T47D (cell line): Measurements from ENCODE around the gene IPO13.
A peak's percentile ranks its signal among the peaks of the same experiment; 100 is the strongest.

Experiments
- DNase-seq, 2 experiments: peaks; one replicate each; pipeline versions ENCODE4 v3.0.0 to v3.0.0-alpha.2; 2011 to 2012; ENCODE audit warnings: low read depth in 1 of 2, low spot score in 1 of 2
- JUND ChIP-seq: IDR thresholded peaks from 2 replicates; pipeline ENCODE4 v1.6.1; 2012; ENCODE audit warnings: low read depth
- in situ Hi-C: cut with HindIII; loops from 2 replicates; pipeline ENCODE4 v1.10.0; 2016; ENCODE audit warnings: low sequenced_read_pairs, low pct_unique_long_range_greater_than_20kb

IPO13 gene

GRCh38 chr1:43981636-43982035 lies 34.9 kb downstream of the IPO13 start:
- DNase-seq = no peak
- TF ChIP-seq JUND = no peak
- in situ Hi-C loops = no loop called here

DNA sequence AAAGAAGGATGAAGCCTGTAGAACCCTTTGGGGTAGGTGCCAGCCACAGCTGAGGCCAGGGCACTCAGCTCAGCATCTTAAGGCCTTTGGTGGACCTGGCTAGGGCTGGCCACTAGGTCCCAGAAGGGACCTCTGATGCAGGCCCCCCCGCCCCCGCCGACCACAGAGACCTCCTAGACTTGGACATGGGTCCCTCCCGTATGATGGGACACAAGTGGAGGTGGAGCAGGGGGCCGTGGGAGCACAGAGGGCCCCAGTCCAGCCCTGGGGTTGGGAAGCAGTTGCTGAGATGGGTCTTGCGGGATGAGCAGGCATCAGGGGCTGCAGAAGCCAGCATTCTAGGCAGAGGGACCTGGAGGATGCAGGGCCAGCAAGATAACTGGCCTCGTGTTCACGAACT lies 35.5 kb downstream of the IPO13 start:
- no peak for DNase-seq
- in situ Hi-C loops = no loop called here
- no peak for TF ChIP-seq JUND

DNA sequence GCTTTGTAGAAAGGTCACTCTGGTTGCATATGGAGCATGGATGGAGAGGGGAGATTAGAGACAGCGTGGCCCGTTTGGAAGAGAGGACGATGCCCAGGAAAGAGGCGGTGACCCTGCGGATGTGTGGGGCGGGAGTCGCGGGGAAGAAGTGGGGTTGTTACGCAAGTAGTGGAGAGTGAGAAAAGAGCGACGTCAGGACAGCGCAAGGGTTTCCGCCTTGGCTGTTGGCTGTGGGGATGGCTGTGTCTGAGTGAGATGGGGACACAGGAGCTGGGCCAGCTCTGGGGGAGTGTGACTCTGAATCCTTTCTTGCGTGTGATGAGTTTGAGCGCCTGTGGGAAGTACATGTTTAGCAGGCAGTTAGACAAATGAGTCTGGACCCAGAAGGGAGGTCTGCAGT lies 36.1 kb downstream of the IPO13 start:
- TF ChIP-seq JUND = no peak
- no peak for DNase-seq
- in situ Hi-C loops = no loop called here

DNA sequence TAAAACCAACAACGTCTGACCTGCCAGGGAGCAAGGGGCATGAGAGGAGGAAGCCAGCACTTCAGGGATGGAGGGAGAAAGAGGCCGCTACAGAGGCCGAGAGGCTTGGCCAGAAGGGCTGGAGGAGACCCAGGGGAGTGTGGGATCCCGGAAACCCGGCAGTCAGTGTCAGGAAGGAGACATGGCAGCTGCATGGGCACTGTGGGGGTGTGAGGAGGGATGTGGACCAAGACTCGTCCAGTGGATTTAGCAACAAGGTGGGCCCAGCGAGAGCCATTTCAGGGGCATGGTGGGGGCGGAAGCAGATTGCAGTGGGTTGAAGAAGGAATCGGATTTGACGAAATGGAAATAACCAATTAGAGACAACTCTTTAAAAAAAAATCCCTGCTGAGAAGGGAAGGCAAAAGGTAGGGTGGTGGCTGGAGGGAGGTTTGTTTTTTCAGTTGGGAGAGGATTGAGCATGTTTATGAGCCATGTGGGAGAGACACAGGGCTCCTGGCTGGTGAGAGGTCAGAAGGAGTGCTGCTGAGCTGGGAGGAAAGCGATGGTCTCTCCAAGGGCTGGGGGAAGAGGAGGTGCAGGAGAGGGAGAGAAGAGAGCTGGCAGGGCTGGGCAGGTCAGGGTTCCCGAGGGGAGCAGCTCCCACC lies 36.6 kb downstream of the IPO13 start:
- TF ChIP-seq JUND = no peak
- in situ Hi-C loops = no loop called here
- DNase-seq = no peak

DNA sequence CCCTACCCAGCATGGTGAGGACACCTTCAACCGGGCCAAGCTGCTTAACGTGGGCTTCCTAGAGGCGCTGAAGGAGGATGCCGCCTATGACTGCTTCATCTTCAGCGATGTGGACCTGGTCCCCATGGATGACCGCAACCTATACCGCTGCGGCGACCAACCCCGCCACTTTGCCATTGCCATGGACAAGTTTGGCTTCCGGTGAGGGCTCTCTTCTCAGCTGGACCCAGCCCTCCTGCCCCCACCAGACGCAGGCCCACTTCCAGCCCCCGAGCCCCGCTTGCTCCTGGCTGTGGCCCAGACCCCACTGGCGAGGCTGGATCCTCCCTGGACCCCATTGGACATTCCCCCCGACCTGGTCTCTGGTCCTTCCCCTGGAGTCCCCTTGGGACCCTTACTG lies 38.1 kb downstream of the IPO13 start:
- TF ChIP-seq JUND = no peak
- in situ Hi-C loops = no loop called here
- no peak for DNase-seq

- no peak for DNase-seq
- in situ Hi-C loops = no loop called here
- no peak for TF ChIP-seq JUND
Measured at GRCh38 chr1:43985984-43986595, 39.3 kb downstream of the IPO13 start.

DNA sequence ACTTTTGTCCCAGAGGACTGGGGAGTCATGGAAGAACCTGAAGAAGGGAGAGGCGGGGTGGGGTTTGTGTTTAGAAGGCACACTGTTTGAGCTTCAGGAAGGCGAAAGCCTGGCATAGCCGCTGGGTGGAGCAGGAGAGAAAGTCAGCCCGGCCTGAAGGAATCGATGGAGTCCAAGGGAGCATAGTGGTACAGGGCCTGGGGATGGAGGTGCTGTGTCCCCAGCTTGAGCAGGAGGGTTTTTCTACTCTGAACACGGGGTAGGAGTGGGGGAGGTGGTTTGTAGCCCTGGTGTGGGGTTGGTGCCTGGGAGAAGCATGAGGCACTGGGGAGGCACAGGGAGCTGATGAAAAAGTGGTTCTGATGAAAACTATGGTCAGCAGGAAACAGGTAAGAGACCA lies 40.0 kb downstream of the IPO13 start:
- in situ Hi-C loops = no loop called here
- no peak for DNase-seq
- no peak for TF ChIP-seq JUND

GRCh38 chr1:43987159-43987902 lies 40.6 kb downstream of the IPO13 start:
- in situ Hi-C loops = no loop called here
- TF ChIP-seq JUND = no peak
- DNase-seq = no peak

DNA sequence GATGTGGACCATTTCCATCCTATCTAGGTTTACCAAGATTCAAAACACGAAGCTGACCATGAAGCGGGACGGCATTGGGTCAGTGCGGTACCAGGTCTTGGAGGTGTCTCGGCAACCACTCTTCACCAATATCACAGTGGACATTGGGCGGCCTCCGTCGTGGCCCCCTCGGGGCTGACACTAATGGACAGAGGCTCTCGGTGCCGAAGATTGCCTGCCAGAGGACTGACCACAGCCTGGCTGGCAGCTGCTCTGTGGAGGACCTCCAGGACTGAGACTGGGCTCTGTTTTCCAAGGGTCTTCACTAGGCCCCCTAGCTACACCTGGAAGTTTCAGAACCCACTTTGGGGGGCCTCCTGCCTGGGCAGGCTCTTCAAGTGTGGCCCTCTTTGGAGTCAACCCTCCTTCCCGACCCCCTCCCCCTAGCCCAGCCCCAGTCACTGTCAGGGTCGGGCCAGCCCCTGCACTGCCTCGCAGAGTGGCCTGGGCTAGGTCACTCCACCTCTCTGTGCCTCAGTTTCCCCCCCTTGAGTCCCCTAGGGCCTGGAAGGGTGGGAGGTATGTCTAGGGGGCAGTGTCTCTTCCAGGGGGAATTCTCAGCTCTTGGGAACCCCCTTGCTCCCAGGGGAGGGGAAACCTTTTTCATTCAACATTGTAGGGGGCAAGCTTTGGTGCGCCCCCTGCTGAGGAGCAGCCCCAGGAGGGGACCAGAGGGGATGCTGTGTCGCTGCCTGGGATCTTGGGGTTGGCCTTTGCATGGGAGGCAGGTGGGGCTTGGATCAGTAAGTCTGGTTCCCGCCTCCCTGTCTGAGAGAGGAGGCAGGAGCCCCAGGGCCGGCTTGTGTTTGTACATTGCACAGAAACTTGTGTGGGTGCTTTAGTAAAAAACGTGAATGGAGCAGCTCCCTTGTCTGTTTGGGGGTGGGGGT lies 43.8 kb downstream of the IPO13 start:
- no peak for DNase-seq
- in situ Hi-C loops = no loop called here
- TF ChIP-seq JUND = no peak

DNA sequence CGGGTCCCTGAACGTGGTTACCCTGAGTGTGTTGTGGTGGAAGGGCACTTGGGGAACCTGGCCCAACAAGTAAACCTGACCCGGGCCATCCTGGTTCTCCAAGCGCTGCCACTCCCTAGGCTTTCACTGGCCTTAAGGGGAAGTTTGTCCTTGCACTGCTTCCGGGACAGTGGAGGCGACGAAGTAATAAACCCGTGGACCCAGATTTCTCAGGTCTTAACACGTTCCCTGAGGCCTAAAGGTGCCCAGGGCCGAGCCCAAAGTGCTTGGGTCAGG lies 44.4 kb downstream of the IPO13 start:
- TF ChIP-seq JUND = no peak
- no peak for DNase-seq
- in situ Hi-C loops = no loop called here

DNA sequence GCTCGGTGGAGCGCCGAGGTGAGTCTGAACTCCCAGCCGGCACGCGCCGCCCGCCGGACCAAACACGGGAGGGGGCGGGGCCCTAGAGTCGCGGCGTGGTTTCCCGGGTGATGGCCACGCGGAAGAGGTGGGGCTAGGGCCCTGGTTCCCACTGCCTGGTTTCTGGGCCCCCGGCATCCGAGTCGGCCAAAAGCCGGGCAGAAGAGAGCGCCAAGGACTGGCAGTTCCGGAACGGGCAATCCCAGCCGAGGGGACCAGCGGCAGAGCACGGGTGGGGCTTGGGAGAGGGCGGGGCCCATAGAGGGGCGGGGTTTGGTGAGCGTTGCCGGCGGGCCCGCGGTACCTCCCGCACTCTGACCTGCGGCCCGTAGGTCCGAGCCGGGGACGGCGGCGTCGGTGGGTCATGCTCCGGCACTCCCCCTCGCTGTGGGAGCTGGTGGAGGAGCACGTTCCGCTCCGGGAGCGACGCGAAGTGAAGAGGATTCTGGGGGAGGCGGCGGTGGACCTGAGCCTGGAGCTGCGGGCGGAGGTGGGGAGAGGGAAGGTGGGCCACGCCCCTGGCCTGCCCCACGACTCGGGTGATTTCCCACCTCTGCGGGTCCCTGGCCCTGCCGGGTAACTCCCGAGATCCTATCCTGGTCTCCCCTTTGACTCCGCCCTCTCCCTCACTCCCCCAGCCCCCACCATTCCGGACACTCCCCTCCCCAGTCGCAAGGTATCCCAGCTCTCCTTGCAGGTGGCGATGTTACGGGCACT lies 44.9 kb downstream of the IPO13 start, which contains the start of gene CCDC24:
CCDC24 (plus strand) TSS at position 124 of the 756 bp plus-strand sequence; CDS start at position 404, 280 bp downstream.
- no peak for TF ChIP-seq JUND
- DNase-seq = peak; percentile 80 to 91

DNA sequence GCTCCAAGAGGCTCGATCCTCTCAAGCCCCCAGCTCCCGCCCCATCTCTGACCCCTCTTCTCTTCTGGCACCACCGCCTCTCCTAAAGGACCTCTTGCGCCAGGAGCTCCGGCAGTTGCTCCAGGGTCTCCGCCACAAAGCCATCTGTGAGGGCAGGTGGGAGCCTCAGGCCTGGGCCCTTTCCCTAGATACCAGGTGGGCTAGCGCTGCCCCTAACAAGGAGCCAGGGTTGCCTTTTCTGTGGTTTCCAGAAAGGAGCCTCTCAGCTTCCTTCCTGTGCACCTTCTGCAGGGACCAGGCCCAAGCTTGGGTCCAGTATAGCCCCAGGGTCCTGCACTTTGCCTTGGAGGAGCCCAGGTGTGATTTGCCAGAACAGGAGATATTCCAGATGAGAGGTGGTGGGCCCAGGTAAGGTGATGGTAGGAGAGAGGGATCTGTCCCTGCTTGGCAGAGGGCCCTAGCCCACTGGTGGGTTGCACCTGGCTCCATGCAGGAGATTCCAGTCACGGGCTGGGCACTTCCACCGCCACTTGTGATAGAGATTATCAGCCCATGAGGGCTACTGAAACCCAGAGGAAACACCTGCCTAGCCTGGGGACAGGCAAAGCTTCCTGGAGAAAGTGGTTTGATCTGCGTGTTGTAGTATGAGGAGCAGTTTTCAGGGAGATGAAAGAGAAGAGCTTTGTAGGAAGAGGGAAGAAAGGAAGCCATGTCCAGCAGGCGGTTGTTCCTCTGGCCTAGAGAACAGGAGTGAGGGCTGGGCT lies 45.7 kb downstream of the IPO13 start:
- in situ Hi-C loops = no loop called here
- TF ChIP-seq JUND = no peak

More for the DNA sequence above, 44.9 kb downstream of the IPO13 start, which contains the start of gene CCDC24:
- in situ Hi-C loops = no loop called here

More for the DNA sequence above, 45.7 kb downstream of the IPO13 start:
- DNase-seq = no peak
